PC-9 (cell line): ENCODE results near the gene LAMTOR2. TPM values are rescaled to one million over a fixed set of nuclear protein-coding genes. Genes with fewer than 3 reads are reported as not detected.

Experiments used
- BruUV-seq: library from RNA; stranded (reverse); fragments of 400-500 nt; replicated peaks from 2 replicates; lab custom pipeline; 2021; lab: Mats Ljungman, UMichigan
- CTCF ChIA-PET: fragments of 300-600 bp; sonication (Branson Sonifier 250); formaldehyde crosslinking; loops from one replicate; lab custom pipeline; 2022; ENCODE audit warnings: antibody characterized with exemption; lab: Charles Lee
- POLR2A ChIA-PET: fragments of 300-600 bp; sonication (Branson Sonifier 250); formaldehyde crosslinking; loops from one replicate; lab custom pipeline; 2022; ENCODE audit warnings: antibody characterized with exemption; ENCODE audit not compliant: unreplicated experiment; lab: Charles Lee
- DNase-seq, 2 experiments: peaks; one replicate each; pipeline versions ENCODE4 v3.0.0 to v3.0.0-alpha.2; 2015 to 2022; ENCODE audit warnings: mixed read lengths in 1 of 2
- H2AFZ ChIP-seq: fragments of 200-600 bp; sonication (generic); 2 replicates; pipeline ENCODE4 v1.8.1; 2017; ENCODE audit warnings: antibody characterized with exemption
- H3F3A ChIP-seq: fragments of 200-600 bp; sonication (generic); 2 replicates; pipeline ENCODE4 v1.8.1; 2017; ENCODE audit warnings: antibody characterized with exemption, mild to moderate bottlenecking, low read depth; ENCODE audit not compliant: insufficient read depth
- H3K27ac ChIP-seq: fragments of 200-600 bp; sonication (generic); 2 replicates; pipeline ENCODE4 v1.6.1; 2016; ENCODE audit warnings: mixed run types
- H3K27me3 ChIP-seq: fragments of 200-600 bp; sonication (generic); 2 replicates; pipeline ENCODE4 v1.6.1; 2016; ENCODE audit warnings: low read depth, mixed run types; ENCODE audit not compliant: insufficient read depth
- H3K36me3 ChIP-seq: fragments of 200-600 bp; sonication (generic); 2 replicates; pipeline ENCODE4 v1.6.1; 2016; ENCODE audit warnings: low read depth, mixed run types
- H3K4me1 ChIP-seq: fragments of 200-600 bp; sonication (generic); replicated peaks from 2 replicates; pipeline ENCODE4 v1.6.1; 2016; ENCODE audit warnings: mixed run types; ENCODE audit not compliant: insufficient read depth
- H3K4me2 ChIP-seq: fragments of 200-600 bp; sonication (generic); 2 replicates; pipeline ENCODE4 v1.6.1; 2017; ENCODE audit warnings: mixed run types
- H3K4me3 ChIP-seq: fragments of 200-600 bp; sonication (generic); 2 replicates; pipeline ENCODE4 v1.6.1; 2016; ENCODE audit warnings: mixed run types
- H3K79me2 ChIP-seq: fragments of 200-600 bp; sonication (generic); 2 replicates; pipeline ENCODE4 v1.6.1; 2017; ENCODE audit warnings: low read depth, mixed run types
- H3K9me2 ChIP-seq: fragments of 200-600 bp; sonication (generic); 2 replicates; pipeline ENCODE4 v1.8.1; 2017; ENCODE audit warnings: mild to moderate bottlenecking; ENCODE audit not compliant: insufficient read depth
- H3K9me3 ChIP-seq: fragments of 200-600 bp; sonication (generic); 2 replicates; pipeline ENCODE4 v1.8.1; 2016; ENCODE audit warnings: low read depth; ENCODE audit not compliant: insufficient read depth
- H4K20me1 ChIP-seq: fragments of 200-600 bp; sonication (generic); 2 replicates; pipeline ENCODE4 v1.8.1; 2017; ENCODE audit not compliant: insufficient read depth
- EZH2 ChIP-seq: fragments of 200-600 bp; sonication (generic); IDR thresholded peaks from 2 replicates; pipeline ENCODE4 v1.8.0; 2017; ENCODE audit warnings: antibody characterized with exemption, low read depth
- intact Hi-C: fragments of 100-400 bp; cut with micrococcal nuclease; formaldehyde crosslinking; loops from one replicate; pipeline ENCODE4 v1.10.0; 2022; ENCODE audit not compliant: unreplicated experiment
- total RNA-seq: library from RNA; stranded (reverse); gene quantifications from 2 replicates; pipeline ENCODE4 v1.2.3, GENCODE V29; 2021
- TF ChIP-seq, protein P1 (sequence below): fragments of 200-600 bp; sonication (generic); conservative IDR thresholded peaks from 2 replicates; pipeline ENCODE4 v1.6.1; 2017; ENCODE audit warnings: mixed run types, antibody characterized with exemption, mild to moderate bottlenecking, moderate library complexity

Gene LAMTOR2
- total RNA-seq, 1 experiment from 2014 or later = 76.8 TPM

DNA sequence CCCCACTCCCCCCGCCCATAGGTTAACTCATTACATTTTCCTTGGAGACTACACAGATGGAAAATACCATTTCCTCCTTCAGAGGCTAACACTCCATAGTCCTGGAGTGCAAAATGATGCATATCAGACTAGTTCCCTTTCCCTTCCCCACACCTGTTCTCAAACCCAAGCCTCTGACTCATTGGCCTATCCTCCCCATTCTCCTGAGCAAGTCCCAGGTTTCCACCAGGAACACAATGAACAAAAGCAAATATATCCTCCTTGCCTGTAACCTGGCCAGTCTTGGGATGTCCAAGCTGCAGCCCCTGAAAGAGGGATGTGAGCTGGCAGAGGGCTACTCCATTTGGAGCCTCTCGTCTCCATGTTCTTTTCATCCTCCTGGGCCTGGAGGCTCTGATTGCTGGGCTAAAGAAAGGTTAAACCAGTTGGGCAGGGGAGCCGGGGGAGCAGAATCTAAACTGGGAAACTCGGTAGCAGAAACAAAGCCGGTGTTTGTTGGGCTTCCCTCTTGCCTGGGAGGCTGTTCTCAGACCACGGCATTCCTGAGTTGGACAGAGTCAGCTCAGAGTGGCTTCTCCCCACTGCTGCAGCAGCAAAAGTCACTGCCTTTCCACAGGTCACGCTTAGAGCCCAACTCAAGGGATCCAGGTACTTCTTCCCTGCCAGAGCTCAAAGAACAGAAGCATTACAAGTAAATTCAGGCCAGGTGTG lies 47.8 kb upstream of the LAMTOR2 start:
- H3K36me3 ChIP-seq = peaks cover 26% of the 10 kb centered on the region
- H3K9me2 ChIP-seq = no peaks in the 10 kb centered on the region
- H3K27ac ChIP-seq = peak overlapping the region; percentile 67
- H3K9me3 ChIP-seq = no peaks in the 10 kb centered on the region
- BruUV-seq = no TSS peak
- ChIA-PET POLR2A (interaction anchor here (0.6 kb wide), 4 partner anchors 15 to 798 kb away, joined by 3 to 4 read pairs (median 3); no protein-coding TSS in a partner anchor), CTCF (interaction anchor here (0.6 kb wide), 1 partner anchor 699 kb away, joined by 4 read pairs; no protein-coding TSS in a partner anchor)
- peak overlapping the region; percentile 53 for H3K4me2 ChIP-seq
- no peaks in the 10 kb centered on the region for H3K79me2 ChIP-seq
- TF ChIP-seq, protein P1, sequence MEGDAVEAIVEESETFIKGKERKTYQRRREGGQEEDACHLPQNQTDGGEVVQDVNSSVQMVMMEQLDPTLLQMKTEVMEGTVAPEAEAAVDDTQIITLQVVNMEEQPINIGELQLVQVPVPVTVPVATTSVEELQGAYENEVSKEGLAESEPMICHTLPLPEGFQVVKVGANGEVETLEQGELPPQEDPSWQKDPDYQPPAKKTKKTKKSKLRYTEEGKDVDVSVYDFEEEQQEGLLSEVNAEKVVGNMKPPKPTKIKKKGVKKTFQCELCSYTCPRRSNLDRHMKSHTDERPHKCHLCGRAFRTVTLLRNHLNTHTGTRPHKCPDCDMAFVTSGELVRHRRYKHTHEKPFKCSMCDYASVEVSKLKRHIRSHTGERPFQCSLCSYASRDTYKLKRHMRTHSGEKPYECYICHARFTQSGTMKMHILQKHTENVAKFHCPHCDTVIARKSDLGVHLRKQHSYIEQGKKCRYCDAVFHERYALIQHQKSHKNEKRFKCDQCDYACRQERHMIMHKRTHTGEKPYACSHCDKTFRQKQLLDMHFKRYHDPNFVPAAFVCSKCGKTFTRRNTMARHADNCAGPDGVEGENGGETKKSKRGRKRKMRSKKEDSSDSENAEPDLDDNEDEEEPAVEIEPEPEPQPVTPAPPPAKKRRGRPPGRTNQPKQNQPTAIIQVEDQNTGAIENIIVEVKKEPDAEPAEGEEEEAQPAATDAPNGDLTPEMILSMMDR = no peak
- TF ChIP-seq EZH2 = no peak
- H3F3A ChIP-seq = peaks cover 84% of the 10 kb centered on the region
- H3K27me3 ChIP-seq = no peaks in the 10 kb centered on the region
- DNase-seq = peak; percentile 48 to 69
- intact Hi-C loops = no loop called here
- H4K20me1 ChIP-seq = peaks cover 3% of the 10 kb centered on the region; the same call in 1 of the 2 replicates
- no peak overlapping the region for H3K4me3 ChIP-seq
- H2AFZ ChIP-seq = no peak overlapping the region
- H3K4me1 ChIP-seq = peaks cover 56% of the 10 kb centered on the region

DNA sequence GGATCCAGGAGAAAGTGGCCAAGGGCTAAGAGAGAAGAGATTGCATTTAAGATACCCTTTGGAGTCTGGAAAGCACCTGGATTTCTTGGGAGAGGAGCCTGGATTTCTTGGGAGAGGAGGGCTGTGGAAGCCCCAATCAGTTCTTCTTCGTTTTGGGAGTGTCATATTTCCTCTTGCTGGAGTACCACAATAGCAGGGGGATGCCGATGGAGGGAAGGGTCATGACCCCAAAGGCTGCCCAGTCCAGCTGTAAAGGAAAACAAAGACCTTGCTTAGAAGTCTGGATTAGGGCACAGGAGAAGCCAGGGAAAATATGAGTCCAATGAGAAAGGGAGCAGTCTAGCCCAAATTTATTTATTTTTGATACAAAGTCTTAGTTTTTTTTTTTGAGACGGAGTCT lies 45.2 kb upstream of the LAMTOR2 start:
- H3K27ac ChIP-seq = no peak overlapping the region
- H3K36me3 ChIP-seq = peaks cover 49% of the 10 kb centered on the region
- DNase-seq = no peak
- no peaks in the 10 kb centered on the region; the same call in 1 of the 2 replicates for H3K79me2 ChIP-seq
- ChIA-PET CTCF (no interaction called here), POLR2A (no interaction called here)
- no peaks in the 10 kb centered on the region for H3K27me3 ChIP-seq
- BruUV-seq = no TSS peak
- peaks cover 76% of the 10 kb centered on the region for H3F3A ChIP-seq
- TF ChIP-seq, protein P1 = no peak
- no peak for TF ChIP-seq EZH2
- H3K9me2 ChIP-seq = no peaks in the 10 kb centered on the region
- H3K4me2 ChIP-seq = no peak overlapping the region
- no peak overlapping the region for H2AFZ ChIP-seq
- H3K4me3 ChIP-seq = no peak overlapping the region
- no peaks in the 10 kb centered on the region for H3K9me3 ChIP-seq
- H3K4me1 ChIP-seq = peaks cover 33% of the 10 kb centered on the region
- intact Hi-C loops = no loop called here
- H4K20me1 ChIP-seq = peaks cover 3% of the 10 kb centered on the region; the same call in 1 of the 2 replicates

DNA sequence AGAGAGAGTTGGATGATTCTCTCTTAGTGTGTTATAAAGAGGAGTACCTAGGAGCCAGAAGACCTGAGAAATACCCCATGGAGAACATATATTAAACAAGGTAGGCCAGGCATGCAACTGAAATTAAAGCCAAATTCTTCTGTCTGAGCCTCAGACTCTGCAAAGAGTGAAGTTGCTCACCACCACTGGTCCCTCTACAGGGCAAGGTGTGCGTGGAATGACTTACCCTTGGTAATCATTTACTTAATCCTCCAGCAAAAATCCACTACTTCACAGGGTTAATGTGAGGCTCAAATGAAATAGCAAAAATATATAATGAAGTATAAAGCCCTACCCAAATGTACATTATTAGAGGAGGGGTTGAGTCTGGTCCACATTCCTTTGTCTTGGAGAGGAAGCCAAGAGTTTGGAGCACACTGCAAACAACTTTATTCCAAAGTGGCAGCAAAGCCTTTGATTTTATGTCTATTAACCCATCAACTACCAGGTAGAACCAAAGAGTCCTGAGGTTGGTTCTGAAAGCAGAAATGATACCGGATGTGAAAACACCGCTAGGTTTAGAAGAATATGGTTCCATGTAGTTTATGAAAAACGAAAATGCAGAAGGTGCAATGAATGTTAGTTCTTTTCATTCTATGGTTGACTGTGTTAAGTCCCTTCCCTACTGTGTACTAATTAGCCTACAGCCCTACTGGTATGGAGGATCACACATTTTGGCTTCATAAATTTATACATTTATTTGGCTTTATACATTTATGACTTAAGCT lies 42.3 kb upstream of the LAMTOR2 start:
- peaks cover 54% of the 10 kb centered on the region for H3F3A ChIP-seq
- ChIA-PET CTCF (no interaction called here), POLR2A (no interaction called here)
- H3K9me3 ChIP-seq = no peaks in the 10 kb centered on the region
- no TSS peak for BruUV-seq
- peaks cover 70% of the 10 kb centered on the region for H3K36me3 ChIP-seq
- no peak for DNase-seq
- H3K4me1 ChIP-seq = peaks cover 7% of the 10 kb centered on the region
- H2AFZ ChIP-seq = no peak overlapping the region
- no peak for TF ChIP-seq EZH2
- TF ChIP-seq, protein P1 = no peak
- H3K9me2 ChIP-seq = no peaks in the 10 kb centered on the region
- H3K79me2 ChIP-seq = peaks cover 8% of the 10 kb centered on the region
- H4K20me1 ChIP-seq = peaks cover 9% of the 10 kb centered on the region; the same call in 1 of the 2 replicates
- no peak overlapping the region for H3K4me2 ChIP-seq
- intact Hi-C loops = no loop called here
- no peak overlapping the region for H3K27ac ChIP-seq
- H3K27me3 ChIP-seq = no peaks in the 10 kb centered on the region
- no peak overlapping the region for H3K4me3 ChIP-seq
